ENCODE data around the gene PHF21A. TPM values are rescaled to one million over a fixed set of nuclear protein-coding genes. Genes with fewer than 3 reads are reported as not detected.

The PHF21A gene
- total and polyA plus RNA-seq, 10 of the 15 experiments (the other 5 are each of a cell fraction or from before 2014, with no cell fraction given) = 2.6 to 37.2 (median 16.0) TPM

DNA sequence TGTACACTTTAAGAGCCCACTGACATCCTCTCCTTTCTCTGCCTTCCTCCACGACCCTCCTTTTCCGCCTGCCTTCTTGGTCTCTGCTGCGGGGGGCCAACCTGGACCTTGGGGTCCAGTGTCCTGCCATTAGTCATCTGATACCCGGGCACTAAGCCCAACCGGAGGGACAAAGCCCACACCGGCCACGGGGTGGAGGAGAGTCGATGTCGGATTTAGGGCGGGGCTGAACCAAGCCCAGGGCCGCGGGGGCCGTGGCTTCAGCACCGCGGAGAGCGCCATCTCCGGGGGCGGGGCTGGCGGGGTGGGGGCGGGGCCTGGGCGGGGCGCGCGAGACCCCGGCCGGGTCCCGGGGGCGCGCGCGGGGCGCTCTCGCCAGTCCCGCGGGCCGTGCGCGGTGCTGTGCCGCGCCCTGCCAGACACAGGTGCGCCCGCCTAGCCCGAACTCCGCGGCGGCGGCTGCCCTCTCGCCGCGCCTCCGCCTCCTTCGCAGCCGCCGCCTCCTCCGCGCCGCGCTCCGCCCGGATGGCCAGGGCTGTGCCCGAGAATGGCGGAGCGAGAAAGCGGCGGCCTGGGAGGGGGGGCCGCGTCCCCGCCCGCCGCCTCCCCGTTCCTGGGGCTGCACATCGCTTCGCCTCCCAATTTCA is 235.9 kb downstream of the PHF21A start, which contains the start of gene MAPK8IP1 (continued):
- TF ChIP-seq NR2C1 (IDR thresholded peaks at IDR 0.05) (no peak), POU2F2 (IDR thresholded peaks at IDR 0.05; ENCODE audit: borderline replicate concordance, low read depth, low read length) (no peak), DPF2 (IDR thresholded peaks at IDR 0.05) (no peak), NFYA (IDR thresholded peaks at IDR 0.05; ENCODE audit: borderline replicate concordance, low read depth, low read length) (no peak), YBX1 (IDR thresholded peaks at IDR 0.05) (no peak), HDGF (IDR thresholded peaks at IDR 0.05) (no peak), EGR1 (IDR thresholded peaks at IDR 0.05; ENCODE audit: borderline replicate concordance in 1 of 2, low read depth in 2 of 2, low read length in 2 of 2) (peak in 1 of 2 experiments; percentile 28; a peak in 1 of 3 replicates), LARP7 (IDR thresholded peaks at IDR 0.05) (0 out of 2 replicates have a peak, but pooled peaks have one; percentile 45), HDAC2 (IDR thresholded peaks at IDR 0.05) (no peak), SMC3 (IDR thresholded peaks at IDR 0.05; ENCODE audit: borderline replicate concordance, low read length) (no peak), TCF12 (IDR thresholded peaks at IDR 0.05; ENCODE audit: low read depth, low read length) (0 out of 2 replicates have a peak, but pooled peaks have one; percentile 14), CHD2 (IDR thresholded peaks at IDR 0.05; ENCODE audit: borderline replicate concordance, low read depth, low read length) (no peak), JUND (IDR thresholded peaks at IDR 0.05; ENCODE audit: low read depth, low read length) (no peak), SMAD5 (IDR thresholded peaks at IDR 0.05; ENCODE audit: low read depth) (no peak), TARDBP (IDR thresholded peaks at IDR 0.05; ENCODE audit: borderline replicate concordance) (no peak), RELA (IDR thresholded peaks at IDR 0.05; ENCODE audit: borderline replicate concordance, partially characterized antibody) (no peak)
- TF ChIP-seq, protein P1, sequence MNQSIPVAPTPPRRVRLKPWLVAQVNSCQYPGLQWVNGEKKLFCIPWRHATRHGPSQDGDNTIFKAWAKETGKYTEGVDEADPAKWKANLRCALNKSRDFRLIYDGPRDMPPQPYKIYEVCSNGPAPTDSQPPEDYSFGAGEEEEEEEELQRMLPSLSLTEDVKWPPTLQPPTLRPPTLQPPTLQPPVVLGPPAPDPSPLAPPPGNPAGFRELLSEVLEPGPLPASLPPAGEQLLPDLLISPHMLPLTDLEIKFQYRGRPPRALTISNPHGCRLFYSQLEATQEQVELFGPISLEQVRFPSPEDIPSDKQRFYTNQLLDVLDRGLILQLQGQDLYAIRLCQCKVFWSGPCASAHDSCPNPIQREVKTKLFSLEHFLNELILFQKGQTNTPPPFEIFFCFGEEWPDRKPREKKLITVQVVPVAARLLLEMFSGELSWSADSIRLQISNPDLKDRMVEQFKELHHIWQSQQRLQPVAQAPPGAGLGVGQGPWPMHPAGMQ (IDR thresholded peaks at IDR 0.05; ENCODE audit: borderline replicate concordance) = no peak
- TF ChIP-seq, protein P2, sequence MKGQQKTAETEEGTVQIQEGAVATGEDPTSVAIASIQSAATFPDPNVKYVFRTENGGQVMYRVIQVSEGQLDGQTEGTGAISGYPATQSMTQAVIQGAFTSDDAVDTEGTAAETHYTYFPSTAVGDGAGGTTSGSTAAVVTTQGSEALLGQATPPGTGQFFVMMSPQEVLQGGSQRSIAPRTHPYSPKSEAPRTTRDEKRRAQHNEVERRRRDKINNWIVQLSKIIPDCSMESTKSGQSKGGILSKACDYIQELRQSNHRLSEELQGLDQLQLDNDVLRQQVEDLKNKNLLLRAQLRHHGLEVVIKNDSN (IDR thresholded peaks at IDR 0.05; ENCODE audit: borderline replicate concordance, extremely low read length, insufficient read depth, low read depth, low read length) = no peak
- TF ChIP-seq, protein P3, sequence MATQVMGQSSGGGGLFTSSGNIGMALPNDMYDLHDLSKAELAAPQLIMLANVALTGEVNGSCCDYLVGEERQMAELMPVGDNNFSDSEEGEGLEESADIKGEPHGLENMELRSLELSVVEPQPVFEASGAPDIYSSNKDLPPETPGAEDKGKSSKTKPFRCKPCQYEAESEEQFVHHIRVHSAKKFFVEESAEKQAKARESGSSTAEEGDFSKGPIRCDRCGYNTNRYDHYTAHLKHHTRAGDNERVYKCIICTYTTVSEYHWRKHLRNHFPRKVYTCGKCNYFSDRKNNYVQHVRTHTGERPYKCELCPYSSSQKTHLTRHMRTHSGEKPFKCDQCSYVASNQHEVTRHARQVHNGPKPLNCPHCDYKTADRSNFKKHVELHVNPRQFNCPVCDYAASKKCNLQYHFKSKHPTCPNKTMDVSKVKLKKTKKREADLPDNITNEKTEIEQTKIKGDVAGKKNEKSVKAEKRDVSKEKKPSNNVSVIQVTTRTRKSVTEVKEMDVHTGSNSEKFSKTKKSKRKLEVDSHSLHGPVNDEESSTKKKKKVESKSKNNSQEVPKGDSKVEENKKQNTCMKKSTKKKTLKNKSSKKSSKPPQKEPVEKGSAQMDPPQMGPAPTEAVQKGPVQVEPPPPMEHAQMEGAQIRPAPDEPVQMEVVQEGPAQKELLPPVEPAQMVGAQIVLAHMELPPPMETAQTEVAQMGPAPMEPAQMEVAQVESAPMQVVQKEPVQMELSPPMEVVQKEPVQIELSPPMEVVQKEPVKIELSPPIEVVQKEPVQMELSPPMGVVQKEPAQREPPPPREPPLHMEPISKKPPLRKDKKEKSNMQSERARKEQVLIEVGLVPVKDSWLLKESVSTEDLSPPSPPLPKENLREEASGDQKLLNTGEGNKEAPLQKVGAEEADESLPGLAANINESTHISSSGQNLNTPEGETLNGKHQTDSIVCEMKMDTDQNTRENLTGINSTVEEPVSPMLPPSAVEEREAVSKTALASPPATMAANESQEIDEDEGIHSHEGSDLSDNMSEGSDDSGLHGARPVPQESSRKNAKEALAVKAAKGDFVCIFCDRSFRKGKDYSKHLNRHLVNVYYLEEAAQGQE (IDR thresholded peaks at IDR 0.05; ENCODE audit: low read depth, low read length) = peak; percentile 89
- TF ChIP-seq, protein P4, sequence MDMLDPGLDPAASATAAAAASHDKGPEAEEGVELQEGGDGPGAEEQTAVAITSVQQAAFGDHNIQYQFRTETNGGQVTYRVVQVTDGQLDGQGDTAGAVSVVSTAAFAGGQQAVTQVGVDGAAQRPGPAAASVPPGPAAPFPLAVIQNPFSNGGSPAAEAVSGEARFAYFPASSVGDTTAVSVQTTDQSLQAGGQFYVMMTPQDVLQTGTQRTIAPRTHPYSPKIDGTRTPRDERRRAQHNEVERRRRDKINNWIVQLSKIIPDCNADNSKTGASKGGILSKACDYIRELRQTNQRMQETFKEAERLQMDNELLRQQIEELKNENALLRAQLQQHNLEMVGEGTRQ (IDR thresholded peaks at IDR 0.05; ENCODE audit: borderline replicate concordance, low read depth, low read length) = no peak

All from GM12878 (cell line).